K562 (cell line): ENCODE results near the gene ETDA.

Experiments
- ARID2 ChIP-seq: fragments of 450-650 bp; IDR thresholded peaks from 2 replicates; pipeline ENCODE4 v1.6.1; 2017; ENCODE audit warnings: antibody characterized with exemption, mild to moderate bottlenecking
- CBFB ChIP-seq: sonication (generic); formaldehyde crosslinking; IDR thresholded peaks from 2 replicates; pipeline ENCODE4 v1.4.0; 2020; ENCODE audit warnings: mild to moderate bottlenecking, missing genetic modification reagents
- CTCF ChIP-seq, 3 experiments: IDR thresholded peaks in 2 of 3; conservative IDR thresholded peaks in 1 of 3; 2 replicates each; pipeline ENCODE4 v1.5.1; 2011 to 2012; ENCODE audit warnings: low read length in 3 of 3, mild to moderate bottlenecking in 3 of 3, control low read depth in 2 of 3, improper control_type of control experiment in 1 of 3, inconsistent platforms in 1 of 3, low read depth in 1 of 3, mixed read lengths in 1 of 3, moderate library complexity in 1 of 3; ENCODE audit not compliant: insufficient read depth in 2 of 3
- E4F1 ChIP-seq: fragments of 250-450 bp; sonication (Bioruptor Pico); IDR thresholded peaks from 2 replicates; pipeline ENCODE4 v1.5.0; 2021; ENCODE audit warnings: mild to moderate bottlenecking, borderline replicate concordance
- EZH2 ChIP-seq: IDR thresholded peaks from 2 replicates; pipeline ENCODE4 v1.6.1; 2012; ENCODE audit warnings: low read depth, mild to moderate bottlenecking, inconsistent platforms, low read length, borderline replicate concordance
- MLX ChIP-seq, 2 experiments: fragments of 450-650 bp in 1 of 2; sonication (generic) in 1 of 2; formaldehyde crosslinking; conservative IDR thresholded peaks; 2 replicates each; pipeline versions ENCODE4 v1.4.0 to v1.8.1; 2020 to 2022; ENCODE audit warnings: mild to moderate bottlenecking in 1 of 2, missing genetic modification reagents in 1 of 2
- SRF ChIP-seq, 2 experiments: fragments of 250-450, 450-650 bp in 1 of 2; sonication (Bioruptor Pico) in 1 of 2; sonication (generic) in 1 of 2; formaldehyde crosslinking; IDR thresholded peaks; 2 replicates each; pipeline versions ENCODE4 v1.5.0 to v1.5.1; 2020 to 2022; ENCODE audit warnings: mild to moderate bottlenecking in 1 of 2, missing genetic modification reagents in 1 of 2
- ZNF121 ChIP-seq: sonication (generic); formaldehyde crosslinking; conservative IDR thresholded peaks from 2 replicates; pipeline ENCODE4 v1.8.0; 2022; ENCODE audit warnings: missing genetic modification reagents

GRCh38 chrX:135275973-135276372, 24.1 kb downstream of the ETDA start:
- TF ChIP-seq CTCF (IDR thresholded peaks at IDR 0.05 in 2 of 3, conservative IDR thresholded peaks at IDR 0.05 in 1 of 3; ENCODE audit: insufficient read depth in 2 of 3, low read depth in 1 of 3, low read length in 3 of 3), result no peak
- TF ChIP-seq ARID2, result no peak
- no peak for TF ChIP-seq E4F1 (CRISPR knock-in tag)
- TF ChIP-seq ZNF121, result no peak
- no peak for TF ChIP-seq CBFB (CRISPR knock-in tag)
- TF ChIP-seq MLX (CRISPR knock-in tag; conservative IDR thresholded peaks at IDR 0.05), result no peak
- TF ChIP-seq SRF (CRISPR knock-in tag; IDR thresholded peaks at IDR 0.05), result no peak
- no peak for TF ChIP-seq EZH2
